H1 (cell line): ENCODE measurements around the gene ARHGEF40. TPM values are rescaled to one million over a fixed set of nuclear protein-coding genes. Genes with fewer than 3 reads are reported as not detected.

Experiments
- CTCF ChIA-PET: fragments of 300-600 bp; sonication (Branson Sonifier 250); formaldehyde crosslinking; loops from one replicate; lab custom pipeline; 2021; ENCODE audit not compliant: partially characterized antibody; lab: Charles Lee
- POLR2A ChIA-PET: fragments of 300-600 bp; sonication (Branson Sonifier 250); formaldehyde crosslinking; loops from one replicate; lab custom pipeline; 2021; ENCODE audit warnings: inconsistent platforms; ENCODE audit not compliant: partially characterized antibody; lab: Charles Lee
- DNase-seq, 2 experiments: peaks; one replicate each; pipeline versions ENCODE4 v3.0.0 to v3.0.0-alpha.2; 2010 to 2022; ENCODE audit warnings: low spot score in 2 of 2, low read depth in 1 of 2, mixed read lengths in 1 of 2
- FAIRE-seq: peaks from 2 replicates; lab custom pipeline; 2011; peaks lifted over from hg19 to GRCh38; lab: Jason Lieb, UNC
- H2AFZ ChIP-seq: 2 replicates; pipeline ENCODE4 v1.8.1; 2012; ENCODE audit warnings: low read length, inconsistent platforms
- H2AK5ac ChIP-seq: 2 replicates; pipeline ENCODE4 v1.6.1; 2013; ENCODE audit warnings: low read depth, low read length
- H2BK120ac ChIP-seq: replicated peaks from 2 replicates; pipeline ENCODE3; 2013; ENCODE audit warnings: low read depth, low read length, inconsistent platforms
- H2BK12ac ChIP-seq: 2 replicates; pipeline ENCODE4 v1.6.1; 2013; ENCODE audit warnings: low read depth, low read length
- H2BK15ac ChIP-seq: 2 replicates; pipeline ENCODE4 v1.6.1; 2013; ENCODE audit warnings: low read length
- H2BK20ac ChIP-seq: 2 replicates; pipeline ENCODE4 v1.6.1; 2013; ENCODE audit warnings: low read length
- H2BK5ac ChIP-seq: 2 replicates; pipeline ENCODE4 v1.6.1; 2013; ENCODE audit warnings: low read depth, low read length
- H3K14ac ChIP-seq: 2 replicates; pipeline ENCODE4 v1.6.1; 2013; ENCODE audit warnings: inconsistent platforms; ENCODE audit not compliant: insufficient read length
- H3K18ac ChIP-seq: 2 replicates; pipeline ENCODE4 v1.6.1; 2013; ENCODE audit warnings: low read length; ENCODE audit errors: extremely low read depth
- H3K23ac ChIP-seq: 2 replicates; pipeline ENCODE4 v1.6.1; 2013; ENCODE audit warnings: inconsistent platforms; ENCODE audit not compliant: insufficient read length
- H3K23me2 ChIP-seq: 2 replicates; pipeline ENCODE4 v1.6.1; 2013; ENCODE audit warnings: low read depth, low read length
- H3K27ac ChIP-seq: 2 replicates; pipeline ENCODE4 v1.6.1; 2011; ENCODE audit warnings: low read depth, low read length, inconsistent platforms
- H3K27me3 ChIP-seq, 4 experiments: replicated peaks in 1 of 4; 1 replicate in 1 of 4; 2 replicates in 3 of 4; pipeline versions ENCODE4 v1.6.1 to v1.8.1; 2011 to 2013; ENCODE audit warnings: low read length in 3 of 4, mild to moderate bottlenecking in 3 of 4, inconsistent platforms in 2 of 4, mixed read lengths in 2 of 4, moderate library complexity in 1 of 4; ENCODE audit not compliant: control insufficient read depth in 3 of 4, insufficient read depth in 3 of 4; ENCODE audit errors: extremely low read depth in 1 of 4
- H3K36me3 ChIP-seq, 4 experiments: 2 replicates each; pipeline versions ENCODE4 v1.6.1 to v1.8.1; 2011 to 2013; ENCODE audit warnings: mild to moderate bottlenecking in 4 of 4, low read length in 3 of 4, moderate library complexity in 2 of 4, control low read depth in 1 of 4, inconsistent platforms in 1 of 4; ENCODE audit not compliant: insufficient read depth in 4 of 4, control insufficient read depth in 2 of 4
- H3K4ac ChIP-seq: replicated peaks from 2 replicates; pipeline ENCODE3; 2013; ENCODE audit warnings: low read length, low read depth, mixed read lengths, inconsistent platforms; ENCODE audit not compliant: insufficient read length
- H3K4me1 ChIP-seq, 4 experiments: replicated peaks in 1 of 4; 1 replicate in 1 of 4; 2 replicates in 3 of 4; pipeline versions ENCODE4 v1.6.1 to v1.8.1; 2011 to 2013; ENCODE audit warnings: low read length in 3 of 4, inconsistent platforms in 2 of 4, mixed read lengths in 1 of 4; ENCODE audit not compliant: insufficient read depth in 4 of 4, control insufficient read depth in 3 of 4
- H3K4me2 ChIP-seq, 2 experiments: 2 replicates each; pipeline versions ENCODE4 v1.6.1 to v1.8.1; 2011 to 2013; ENCODE audit warnings: low read depth in 2 of 2, low read length in 2 of 2, control low read depth in 1 of 2, inconsistent platforms in 1 of 2, mild to moderate bottlenecking in 1 of 2; ENCODE audit not compliant: insufficient read depth in 1 of 2
- H3K4me3 ChIP-seq, 4 experiments: fragments of 200-600, 300-600 bp in 1 of 4; sonication (generic), shearing (Covaris generic), sonication (Bioruptor Twin) in 1 of 4; 2 replicates each; pipeline versions ENCODE4 v1.5.1 to v1.8.1; 2011 to 2016; ENCODE audit warnings: low read length in 4 of 4, low read depth in 3 of 4, control low read depth in 2 of 4, inconsistent platforms in 2 of 4, mild to moderate bottlenecking in 2 of 4, mixed read lengths in 1 of 4, moderate library complexity in 1 of 4; ENCODE audit not compliant: insufficient read depth in 2 of 4; ENCODE audit errors: extremely low read depth in 1 of 4
- H3K56ac ChIP-seq: replicated peaks from 2 replicates; pipeline ENCODE3; 2013; ENCODE audit warnings: low read depth, mild to moderate bottlenecking, mixed read lengths, low read length, inconsistent platforms; ENCODE audit not compliant: insufficient read length
- H3K79me1 ChIP-seq: 2 replicates; pipeline ENCODE4 v1.6.1; 2013; ENCODE audit warnings: low read depth, low read length, control low read depth
- H3K79me2 ChIP-seq, 2 experiments: 2 replicates each; pipeline versions ENCODE4 v1.6.1 to v1.8.1; 2012 to 2013; ENCODE audit warnings: low read length in 2 of 2, mild to moderate bottlenecking in 2 of 2, inconsistent platforms in 1 of 2; ENCODE audit not compliant: insufficient read depth in 2 of 2, control insufficient read depth in 1 of 2
- H3K9ac ChIP-seq, 4 experiments: replicated peaks in 1 of 4; 1 replicate in 1 of 4; 2 replicates in 3 of 4; pipeline versions ENCODE4 v1.6.1 to v1.8.1; 2011 to 2013; ENCODE audit warnings: low read depth in 3 of 4, low read length in 3 of 4, control low read depth in 2 of 4, mild to moderate bottlenecking in 2 of 4, moderate library complexity in 2 of 4, inconsistent platforms in 1 of 4; ENCODE audit errors: extremely low read depth in 1 of 4
- H3K9me3 ChIP-seq, 2 experiments: 2 replicates each; pipeline versions ENCODE4 v1.6.1 to v1.8.1; 2012 to 2013; ENCODE audit warnings: mild to moderate bottlenecking in 2 of 2, moderate library complexity in 2 of 2, control low read depth in 1 of 2, inconsistent platforms in 1 of 2, low read depth in 1 of 2, low read length in 1 of 2, mixed read lengths in 1 of 2; ENCODE audit not compliant: insufficient read depth in 2 of 2
- H4K20me1 ChIP-seq, 2 experiments: replicated peaks in 1 of 2; 2 replicates each; pipeline versions ENCODE3 to v1.8.1; 2011 to 2013; ENCODE audit warnings: inconsistent platforms in 2 of 2, low read length in 2 of 2, mild to moderate bottlenecking in 1 of 2; ENCODE audit not compliant: insufficient read depth in 2 of 2, control insufficient read depth in 1 of 2
- H4K5ac ChIP-seq: 2 replicates; pipeline ENCODE4 v1.6.1; 2013; ENCODE audit warnings: low read length, low read depth, mixed read lengths, inconsistent platforms; ENCODE audit not compliant: insufficient read length
- H4K8ac ChIP-seq: 2 replicates; pipeline ENCODE4 v1.8.0; 2013; ENCODE audit warnings: mild to moderate bottlenecking, moderate library complexity, low read length, inconsistent platforms; ENCODE audit not compliant: insufficient read depth; ENCODE audit errors: extremely low read depth
- H4K91ac ChIP-seq: replicated peaks from 2 replicates; pipeline ENCODE3; 2013; ENCODE audit warnings: low read length, mixed read lengths, inconsistent platforms; ENCODE audit not compliant: insufficient read length
- ASH2L ChIP-seq: fragments of 200-600, 300-600 bp; sonication (generic); IDR thresholded peaks from one replicate; pipeline ENCODE4 v1.7.1; 2017; ENCODE audit warnings: low read length
- CHD2 ChIP-seq: IDR thresholded peaks from 2 replicates; pipeline ENCODE4 v1.6.1; 2012; ENCODE audit warnings: low read length, improper control_type of control experiment
- CREB1 ChIP-seq: IDR thresholded peaks from 2 replicates; pipeline ENCODE4 v1.6.1; 2012; ENCODE audit warnings: inconsistent platforms
- KDM4A ChIP-seq: IDR thresholded peaks from one replicate; pipeline ENCODE4 v1.7.1; 2012; ENCODE audit warnings: low read depth, mild to moderate bottlenecking, moderate library complexity, low read length, inconsistent platforms; ENCODE audit not compliant: severe bottlenecking
- RBBP5 ChIP-seq: IDR thresholded peaks from 2 replicates; pipeline ENCODE4 v1.7.1; 2012; ENCODE audit warnings: low read depth, mild to moderate bottlenecking, inconsistent platforms, low read length, moderate library complexity, borderline replicate concordance
- RNF2 ChIP-seq: fragments of 200-900, 300-1000 bp; sonication (generic); IDR thresholded peaks from 2 replicates; pipeline ENCODE4 v1.7.1; 2016; ENCODE audit warnings: borderline replicate concordance, low read depth, mild to moderate bottlenecking, antibody characterized with exemption, low read length; ENCODE audit not compliant: poor library complexity, severe bottlenecking; ENCODE audit errors: missing control alignments
- SIN3A ChIP-seq, 2 experiments: IDR thresholded peaks in 1 of 2; conservative IDR thresholded peaks in 1 of 2; 2 replicates each; pipeline ENCODE4 v1.6.1; 2011 to 2012; ENCODE audit warnings: low read length in 2 of 2, improper control_type of control experiment in 1 of 2, low read depth in 1 of 2, mild to moderate bottlenecking in 1 of 2
- SIX5 ChIP-seq: IDR thresholded peaks from 2 replicates; pipeline ENCODE4 v1.6.1; 2011; ENCODE audit warnings: mild to moderate bottlenecking, low read depth, low read length
- SRF ChIP-seq: IDR thresholded peaks from 2 replicates; pipeline ENCODE4 v1.6.1; 2011; ENCODE audit warnings: mild to moderate bottlenecking, low read depth, low read length, moderate library complexity
- TBP ChIP-seq: IDR thresholded peaks from 2 replicates; pipeline ENCODE4 v1.6.1; 2011; ENCODE audit warnings: low read depth, low read length, improper control_type of control experiment
- TCF12 ChIP-seq: IDR thresholded peaks from 2 replicates; pipeline ENCODE4 v1.6.1; 2011; ENCODE audit warnings: low read depth, mild to moderate bottlenecking, low read length
- YY1 ChIP-seq: IDR thresholded peaks from 2 replicates; pipeline ENCODE4 v1.6.1; 2011; ENCODE audit warnings: low read depth, mild to moderate bottlenecking, low read length
- WGBS, 2 experiments: shearing (Covaris generic) in 1 of 2; methylation state at CpG; one replicate each; pipeline versions ENCODE4 v1.1.6 to v1.1.7; 2013 to 2015; ENCODE audit warnings: low lambda C conversion rate in 2 of 2, mixed read lengths in 2 of 2, inconsistent platforms in 1 of 2, low coverage in 1 of 2, missing lambda C conversion rate in 1 of 2; ENCODE audit not compliant: insufficient replicate concordance in 2 of 2, insufficient coverage in 1 of 2, insufficient read length in 1 of 2; ENCODE audit errors: extremely low coverage in 1 of 2, missing lambda C conversion rate in 1 of 2; 5-methylcytosine and 5-hydroxymethylcytosine counted together
- polyA plus RNA-seq, 7 experiments: library from polyadenylated mRNA; depleted of rRNA in 3 of 7; stranded (reverse) in 5 of 7; unstranded in 2 of 7; fragments of >200 nt in 5 of 7; fragments of 200-250 nt in 2 of 7; gene quantifications; 1 replicate in 5 of 7; 2 replicates in 1 of 7; 4 replicates in 1 of 7; pipeline versions ENCODE4 v1.2.1 to v1.2.3, GENCODE V29; 2011 to 2013; ENCODE audit warnings: missing spikeins in 2 of 7, mixed read lengths in 2 of 7
- total RNA-seq: library from RNA; stranded (reverse); fragmentation: NEBNext Ultra II Directional; extraction: Animal tissue kit (Norgen Biotek cat#: 25700); gene quantifications from 2 replicates; pipeline ENCODE4 v1.2.1, GENCODE V29; 2021
- TF ChIP-seq, protein P1 (sequence below): IDR thresholded peaks from 2 replicates; pipeline ENCODE4 v1.6.1; 2011; ENCODE audit warnings: low read depth, mild to moderate bottlenecking, low read length; ENCODE audit not compliant: insufficient read depth

Gene ARHGEF40
- total and polyA plus RNA-seq, 2 of the 8 experiments (the other 6 are each of a cell fraction or from before 2014, with no cell fraction given), result 53.1 to 101 TPM

DNA sequence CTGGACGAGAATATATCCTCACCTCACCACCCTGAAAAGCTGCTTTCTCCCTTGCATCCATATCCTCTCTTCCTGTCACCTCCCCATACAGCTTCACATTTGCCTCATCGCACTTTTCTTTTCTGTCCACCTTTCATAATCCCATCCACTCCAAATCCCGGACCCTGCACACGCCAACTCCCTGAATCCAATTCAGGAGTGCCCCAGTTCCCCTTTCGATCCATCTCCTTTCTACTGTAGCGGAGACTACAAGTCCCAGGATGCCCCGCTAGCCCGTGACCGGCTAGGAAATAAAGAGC lies 33.3 kb downstream of the ARHGEF40 start:
- FAIRE-seq (no peak), DNase-seq (no peak)
- peak overlapping the region; percentile 68; the same call in 1 of the 2 replicates for H2BK20ac ChIP-seq
- no peaks in the 10 kb centered on the region for H3K79me1 ChIP-seq
- H3K4me2 ChIP-seq, result peak overlapping the region; percentile 83 to 90
- H4K91ac ChIP-seq, result no peak overlapping the region
- ChIA-PET CTCF (interaction anchor here (1.0 to 11.0 kb wide), 13 partner anchors 9 to 132 kb away, joined by 3 to 239 read pairs (median 27); partner anchors contain the start of gene ARHGEF40), POLR2A (interaction anchor here (0.8 to 7.2 kb wide), 11 partner anchors 9 to 102 kb away, joined by 3 to 121 read pairs (median 5); partner anchors contain the start of genes ARHGEF40 and NDRG2)
- no peak overlapping the region for H3K4ac ChIP-seq
- H4K8ac ChIP-seq, result no peak overlapping the region
- H2BK120ac ChIP-seq, result peak overlapping the region; percentile 12
- H2BK12ac ChIP-seq, result peak overlapping the region; percentile 2
- no peak overlapping the region for H2AFZ ChIP-seq
- no peak overlapping the region for H2AK5ac ChIP-seq
- peak overlapping the region; percentile 80 for H3K18ac ChIP-seq
- H3K79me2 ChIP-seq, result peaks cover 0 to 32% of the 10 kb centered on the region in 2 experiments; a peak in 3 of 4 replicates
- H3K27ac ChIP-seq, result peak overlapping the region; percentile 99
- peaks cover 7% of the 10 kb centered on the region for H3K23me2 ChIP-seq
- no peaks in the 10 kb centered on the region for H3K36me3 ChIP-seq
- H2BK5ac ChIP-seq, result peak overlapping the region; percentile 8
- H3K14ac ChIP-seq, result no peak overlapping the region
- H2BK15ac ChIP-seq, result peak overlapping the region; percentile 76; the same call in 1 of the 2 replicates
- no peaks in the 10 kb centered on the region for H3K9me3 ChIP-seq
- H3K27me3 ChIP-seq, result no peaks in the 10 kb centered on the region
- H3K9ac ChIP-seq, result peak overlapping the region; percentile 59 to 99 (median 97)
- H4K20me1 ChIP-seq, result no peaks in the 10 kb centered on the region
- WGBS, 2 experiments, result 9% methylated on average over 9 of the region's 9 CpGs; no CpG with 5 or more reads in 1 of the 2 experiments
- H3K4me3 ChIP-seq, result peak overlapping the region; percentile 59 to 83 (median 80)
- H3K4me1 ChIP-seq, result peaks cover 2 to 25% (median 9%) of the 10 kb centered on the region in 4 experiments; a peak in 5 of 7 replicates
- H4K5ac ChIP-seq, result peak overlapping the region; percentile 37
- H3K56ac ChIP-seq, result no peak overlapping the region
- no peak overlapping the region for H3K23ac ChIP-seq
- TF ChIP-seq TCF12, result no peak
- no peak for TF ChIP-seq RBBP5
- no peak for TF ChIP-seq TBP
- TF ChIP-seq YY1, result no peak; the same call in 1 of the 2 replicates
- TF ChIP-seq CHD2, result no peak
- no peak for TF ChIP-seq CREB1
- TF ChIP-seq KDM4A, result no peak
- TF ChIP-seq SIX5, result peak; percentile 66
- TF ChIP-seq ASH2L, result no peak
- TF ChIP-seq RNF2, result no peak
- no peak for TF ChIP-seq SRF
- 0 out of 4 replicates have a peak, but pooled peaks of 1 of the 2 experiments have one; percentile 50 for TF ChIP-seq SIN3A (conservative IDR thresholded peaks at IDR 0.05 in 1 of 2, IDR thresholded peaks at IDR 0.05 in 1 of 2; ENCODE audit: low read depth in 1 of 2, low read length in 2 of 2)
- TF ChIP-seq, protein P1, sequence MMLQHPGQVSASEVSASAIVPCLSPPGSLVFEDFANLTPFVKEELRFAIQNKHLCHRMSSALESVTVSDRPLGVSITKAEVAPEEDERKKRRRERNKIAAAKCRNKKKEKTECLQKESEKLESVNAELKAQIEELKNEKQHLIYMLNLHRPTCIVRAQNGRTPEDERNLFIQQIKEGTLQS, result 0 out of 2 replicates have a peak, but pooled peaks have one; percentile 64
